GM13977 (cell line): Measurements from ENCODE around the gene ALK.

Source experiments
- DNase-seq: peaks from one replicate; pipeline ENCODE4 v3.0.0; 2012; ENCODE audit warnings: low spot score
- in situ Hi-C: fragments of 300-500 bp; cut with MboI; formaldehyde crosslinking; loops from one replicate; pipeline ENCODE4 v1.12.0; 2022; ENCODE audit warnings: low sequenced_read_pairs, low pct_unique_long_range_greater_than_20kb, mixed read lengths, inconsistent platforms; ENCODE audit not compliant: unreplicated experiment
- TF ChIP-seq, protein P1 (sequence below): IDR thresholded peaks from 2 replicates; pipeline ENCODE4 v1.5.1; 2012; ENCODE audit warnings: mild to moderate bottlenecking, control low read depth; ENCODE audit not compliant: insufficient read depth; ENCODE audit errors: extremely low read depth, missing control alignments

Gene ALK

DNA sequence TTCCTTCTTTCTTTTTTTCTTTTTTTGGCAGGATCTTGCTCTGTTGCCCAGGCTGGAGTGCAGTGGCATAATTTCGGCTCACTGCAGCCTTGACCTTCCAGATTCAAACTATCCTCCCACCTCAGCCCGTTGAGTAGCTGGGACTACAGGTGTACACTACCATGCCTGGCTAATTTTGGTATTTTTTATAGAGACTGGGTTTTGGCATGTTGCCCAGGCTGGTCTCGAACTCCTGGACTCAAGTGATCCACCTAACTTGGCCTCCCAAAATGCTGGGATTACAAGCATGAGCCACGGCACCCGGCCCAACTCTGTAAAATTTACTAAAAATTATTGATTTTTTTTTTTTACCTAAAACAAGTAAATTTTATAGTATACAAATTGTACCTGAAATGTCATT is 360.8 kb downstream of the ALK start:
- DNase-seq: no peak
- TF ChIP-seq, protein P1, sequence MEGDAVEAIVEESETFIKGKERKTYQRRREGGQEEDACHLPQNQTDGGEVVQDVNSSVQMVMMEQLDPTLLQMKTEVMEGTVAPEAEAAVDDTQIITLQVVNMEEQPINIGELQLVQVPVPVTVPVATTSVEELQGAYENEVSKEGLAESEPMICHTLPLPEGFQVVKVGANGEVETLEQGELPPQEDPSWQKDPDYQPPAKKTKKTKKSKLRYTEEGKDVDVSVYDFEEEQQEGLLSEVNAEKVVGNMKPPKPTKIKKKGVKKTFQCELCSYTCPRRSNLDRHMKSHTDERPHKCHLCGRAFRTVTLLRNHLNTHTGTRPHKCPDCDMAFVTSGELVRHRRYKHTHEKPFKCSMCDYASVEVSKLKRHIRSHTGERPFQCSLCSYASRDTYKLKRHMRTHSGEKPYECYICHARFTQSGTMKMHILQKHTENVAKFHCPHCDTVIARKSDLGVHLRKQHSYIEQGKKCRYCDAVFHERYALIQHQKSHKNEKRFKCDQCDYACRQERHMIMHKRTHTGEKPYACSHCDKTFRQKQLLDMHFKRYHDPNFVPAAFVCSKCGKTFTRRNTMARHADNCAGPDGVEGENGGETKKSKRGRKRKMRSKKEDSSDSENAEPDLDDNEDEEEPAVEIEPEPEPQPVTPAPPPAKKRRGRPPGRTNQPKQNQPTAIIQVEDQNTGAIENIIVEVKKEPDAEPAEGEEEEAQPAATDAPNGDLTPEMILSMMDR: no peak
- in situ Hi-C loops: no loop called here

DNA sequence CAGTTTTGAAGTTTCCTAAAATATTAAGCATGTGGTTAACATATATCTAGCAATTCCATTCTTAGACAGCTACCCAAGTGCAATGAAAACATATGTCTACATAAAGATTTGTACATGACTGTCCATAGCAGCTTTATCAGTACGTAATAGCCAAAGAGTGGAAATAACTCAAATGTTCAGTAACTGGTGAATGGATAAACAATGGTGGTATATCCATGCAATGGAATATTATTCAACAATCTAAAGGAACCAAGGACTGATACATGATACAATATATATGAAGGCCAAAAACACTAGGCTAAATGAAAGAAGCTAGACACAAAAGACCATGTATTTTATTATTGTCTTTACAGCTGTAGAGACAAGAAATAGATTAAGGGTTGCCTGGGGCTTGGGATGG is 361.4 kb downstream of the ALK start:
- TF ChIP-seq, protein P1: no peak
- DNase-seq: no peak
- in situ Hi-C loops: no loop called here

DNA sequence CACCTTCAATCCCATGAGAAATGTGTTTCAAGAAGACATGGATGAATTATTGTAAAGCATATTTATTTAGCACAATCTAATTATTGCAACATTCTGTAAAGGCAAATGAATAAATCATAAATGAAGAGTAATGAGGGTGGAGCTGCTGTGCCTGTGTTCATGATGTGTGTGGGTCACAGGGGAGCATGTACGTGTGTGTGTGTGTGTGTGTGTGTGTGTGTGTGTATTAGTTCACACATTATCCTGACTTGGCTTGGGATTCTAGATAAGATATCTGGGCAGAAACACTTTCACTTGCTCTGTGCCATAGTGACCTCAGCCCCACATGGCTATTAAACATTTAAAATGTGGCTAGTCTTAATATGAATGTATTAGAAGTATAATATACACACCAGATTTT is 361.8 kb downstream of the ALK start:
- DNase-seq: no peak
- in situ Hi-C loops: no loop called here
- TF ChIP-seq, protein P1: no peak

DNA sequence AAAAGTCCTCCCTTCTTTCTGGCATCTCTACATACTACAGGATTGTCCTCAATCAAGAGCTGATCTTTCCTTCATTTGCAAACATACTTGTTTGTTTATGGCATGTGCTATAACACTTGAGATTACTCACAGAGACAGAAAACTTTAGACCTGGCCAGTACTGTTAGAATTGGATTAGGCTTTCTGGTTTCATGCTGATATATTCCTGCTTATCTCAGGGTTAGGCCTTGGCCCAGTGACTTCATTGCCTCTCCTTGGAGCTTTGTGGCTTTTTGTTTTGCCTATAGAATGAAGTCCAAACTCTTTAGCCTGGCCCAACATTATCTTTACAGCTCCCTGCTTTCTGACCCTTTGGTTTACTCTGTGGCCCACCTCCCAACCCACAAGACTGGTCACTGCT is 363.3 kb downstream of the ALK start:
- no peak for DNase-seq
- in situ Hi-C loops: no loop called here
- TF ChIP-seq, protein P1: no peak

DNA sequence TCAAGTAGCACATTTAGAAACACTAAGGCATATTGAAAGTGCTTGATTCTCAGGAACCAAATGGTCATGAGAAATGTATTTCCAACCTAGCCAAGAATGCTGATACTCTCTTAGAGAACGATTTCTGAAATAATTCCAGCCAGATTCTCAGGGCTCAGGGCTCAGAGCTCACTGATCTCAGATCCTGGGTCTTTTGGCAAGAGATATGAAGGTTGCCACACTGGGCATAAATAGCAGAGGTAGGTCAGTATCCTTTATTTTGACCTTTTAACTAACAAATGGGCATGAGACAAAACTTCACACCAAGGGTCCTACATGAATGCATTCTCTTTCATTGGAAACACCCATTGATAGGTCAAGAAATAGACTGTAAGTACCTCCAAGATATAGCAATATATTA is 364.1 kb downstream of the ALK start:
- in situ Hi-C loops: no loop called here
- DNase-seq: no peak
- TF ChIP-seq, protein P1: no peak

DNA sequence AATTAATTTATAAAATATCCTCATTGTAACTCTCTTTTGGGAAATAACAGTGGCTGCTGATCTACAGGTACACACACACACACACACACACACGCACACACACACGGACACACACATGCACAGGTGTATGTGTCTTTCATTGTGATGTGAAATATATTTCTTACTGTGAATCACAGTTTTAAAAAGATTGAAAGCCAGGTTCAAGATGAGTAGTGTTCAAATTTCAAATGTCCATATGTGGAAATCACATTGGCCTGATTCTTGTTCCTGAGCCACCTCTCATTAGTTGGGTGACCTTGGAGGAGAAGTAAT is 372.4 kb downstream of the ALK start:
- TF ChIP-seq, protein P1: no peak
- in situ Hi-C loops: no loop called here
- no peak for DNase-seq

DNA sequence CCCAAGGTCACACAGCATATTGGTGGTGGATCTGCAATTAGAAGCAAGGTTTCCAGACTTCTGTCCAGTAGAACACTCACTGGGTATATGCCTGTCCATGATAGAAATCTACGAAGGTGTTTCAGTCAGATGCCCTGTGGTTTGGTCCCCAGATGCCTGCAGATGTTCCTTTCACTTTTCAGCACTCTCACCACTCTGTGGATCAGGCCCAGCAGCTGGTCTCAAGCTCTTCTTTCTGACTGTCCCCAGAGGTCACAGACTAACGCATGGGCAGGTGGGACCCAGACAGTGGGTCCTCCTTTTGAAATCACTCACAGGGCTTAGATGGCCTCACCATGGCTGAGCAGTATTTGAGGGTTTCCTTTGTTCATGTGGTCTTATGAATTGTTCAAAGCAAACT is 376.5 kb downstream of the ALK start:
- no peak for DNase-seq
- in situ Hi-C loops: no loop called here
- TF ChIP-seq, protein P1: no peak
